Dermis microvascular lymphatic vessel endothelial cell (primary cell): ENCODE data around the gene SMARCA2. TPM values are rescaled to one million over a fixed set of nuclear protein-coding genes. Genes with fewer than 3 reads are reported as not detected.

Experiments used
- DNase-seq, 2 donors: peaks; one replicate each; pipeline versions ENCODE4 v3.0.0 to v3.0.0-alpha.2; 2010; ENCODE audit warnings: low read depth in 2 of 2
- total RNA-seq: library from RNA; depleted of rRNA; stranded (reverse); fragments of >200 nt; gene quantifications from 2 replicates; pipeline ENCODE4 v1.2.1, GENCODE V29; 2014

SMARCA2 gene
- total RNA-seq, 1 donor from 2014 or later, result 51.3 TPM

GRCh38 chr9:2039294-2040180 lies 24.4 kb downstream of the SMARCA2 start:
- no peak for DNase-seq

- DNase-seq, result no peak
Measured at GRCh38 chr9:2040828-2041227, 25.7 kb downstream of the SMARCA2 start.

GRCh38 chr9:2041736-2042135 lies 26.6 kb downstream of the SMARCA2 start:
- no peak for DNase-seq

GRCh38 chr9:2043243-2043642 lies 28.1 kb downstream of the SMARCA2 start:
- DNase-seq, result no peak

- no peak for DNase-seq
Measured at GRCh38 chr9:2043881-2044462, 28.8 kb downstream of the SMARCA2 start.

- DNase-seq, result no peak
Measured at GRCh38 chr9:2047144-2047671, 32.1 kb downstream of the SMARCA2 start.

GRCh38 chr9:2047916-2048315 lies 32.8 kb downstream of the SMARCA2 start:
- DNase-seq, result no peak

GRCh38 chr9:2050236-2050635 lies 35.1 kb downstream of the SMARCA2 start:
- DNase-seq, result no peak

GRCh38 chr9:2053883-2054845 lies 39.0 kb downstream of the SMARCA2 start:
- DNase-seq, result peak in 1 of 2 donors; percentile 16

- DNase-seq, result peak in 1 of 2 donors; percentile 44
Measured at GRCh38 chr9:2055203-2055658, 40.1 kb downstream of the SMARCA2 start.

- no peak for DNase-seq
Measured at GRCh38 chr9:2059274-2059929, 44.3 kb downstream of the SMARCA2 start.

GRCh38 chr9:2060424-2060823 lies 45.3 kb downstream of the SMARCA2 start:
- DNase-seq, result no peak

GRCh38 chr9:2065704-2066103 lies 50.6 kb downstream of the SMARCA2 start:
- no peak for DNase-seq

- peak; percentile 30 to 36 for DNase-seq
Measured at GRCh38 chr9:2066312-2067273, 51.4 kb downstream of the SMARCA2 start.

GRCh38 chr9:2072752-2073405 lies 57.7 kb downstream of the SMARCA2 start:
- DNase-seq, result no peak

- DNase-seq, result no peak
Measured at GRCh38 chr9:2082772-2083171, 67.6 kb downstream of the SMARCA2 start.

GRCh38 chr9:2083479-2083878 lies 68.3 kb downstream of the SMARCA2 start:
- DNase-seq, result no peak

GRCh38 chr9:2085716-2086115 lies 70.6 kb downstream of the SMARCA2 start:
- DNase-seq, result peak; percentile 50 to 79

- peak; percentile 68 to 69 for DNase-seq
Measured at GRCh38 chr9:2086116-2086515, 71.0 kb downstream of the SMARCA2 start.
